NCI-H82 (cell line): Measurements from ENCODE around the gene CCDC157.
A peak's percentile ranks its signal among the peaks of the same experiment; 100 is the strongest.

ENCODE experiments used
- DNase-seq: peaks from one replicate; lab custom pipeline; 2025; lab: John Stamatoyannopoulos, UW

CCDC157 gene

DNA sequence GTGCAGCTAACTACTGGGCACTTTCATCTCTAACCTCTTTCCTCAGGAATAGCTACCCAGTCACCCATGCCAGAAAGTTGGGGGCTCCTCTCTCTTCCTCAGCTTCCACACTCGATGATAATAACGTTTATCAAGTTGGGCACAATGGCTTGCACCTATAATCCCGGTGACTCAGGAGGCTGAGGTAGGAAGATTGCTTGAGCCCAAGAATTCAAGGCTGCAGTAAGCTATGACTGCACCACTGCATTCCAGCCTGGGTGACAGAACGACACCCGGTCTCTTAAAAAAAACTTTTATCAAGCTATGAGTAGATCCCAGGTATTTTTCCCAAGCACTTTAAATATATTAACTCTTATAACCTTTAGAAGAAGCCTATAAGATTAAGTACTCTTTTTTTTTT lies 2.2 kb upstream of the CCDC157 start:
- no peak for DNase-seq

DNA sequence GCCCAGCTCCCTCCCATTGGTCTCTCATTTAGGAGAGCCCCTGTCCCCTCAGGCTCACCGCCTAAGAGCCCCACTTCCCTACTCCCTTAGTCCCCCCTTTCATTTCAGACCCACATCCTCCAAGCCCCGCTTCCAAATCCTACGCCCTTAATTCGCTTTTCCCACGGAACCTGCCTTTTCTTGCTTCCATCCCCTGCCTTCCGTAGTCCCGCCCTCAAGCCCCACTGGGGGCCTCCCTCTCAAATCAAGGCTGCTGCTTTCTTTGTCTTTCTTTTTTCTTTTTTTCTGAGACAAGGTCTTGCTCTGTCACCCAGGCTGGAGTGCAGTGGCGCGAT lies 396 bp downstream of the CCDC157 start:
- DNase-seq: no peak

DNA sequence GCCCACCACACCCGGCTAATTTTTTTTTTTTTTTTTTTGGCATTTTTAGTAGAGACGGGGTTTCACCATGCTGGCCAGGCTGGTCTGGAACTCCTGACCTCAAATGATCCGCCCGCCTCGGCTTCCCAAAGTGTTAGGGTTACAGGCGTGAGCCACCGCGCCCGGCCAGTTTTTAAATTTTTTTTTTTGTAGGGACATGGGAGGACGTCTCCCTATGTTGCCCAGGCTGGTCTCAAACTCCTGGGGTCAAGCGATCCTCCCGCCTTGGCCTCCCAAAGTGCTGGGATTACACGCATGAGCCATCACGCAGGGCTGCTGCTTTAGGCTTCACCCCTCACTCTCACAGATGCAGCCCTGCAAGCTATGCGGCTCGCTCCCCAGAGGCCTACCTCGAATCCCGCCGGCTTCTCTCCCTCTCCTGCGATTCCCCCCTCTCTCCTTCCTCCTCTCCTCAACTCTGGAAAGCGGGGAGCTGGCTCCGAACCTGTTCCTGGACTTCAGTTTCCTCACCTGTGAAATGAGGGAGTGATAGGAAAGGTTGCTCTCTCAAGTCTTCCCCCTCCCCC lies 926 bp downstream of the CCDC157 start:
- no peak for DNase-seq

DNA sequence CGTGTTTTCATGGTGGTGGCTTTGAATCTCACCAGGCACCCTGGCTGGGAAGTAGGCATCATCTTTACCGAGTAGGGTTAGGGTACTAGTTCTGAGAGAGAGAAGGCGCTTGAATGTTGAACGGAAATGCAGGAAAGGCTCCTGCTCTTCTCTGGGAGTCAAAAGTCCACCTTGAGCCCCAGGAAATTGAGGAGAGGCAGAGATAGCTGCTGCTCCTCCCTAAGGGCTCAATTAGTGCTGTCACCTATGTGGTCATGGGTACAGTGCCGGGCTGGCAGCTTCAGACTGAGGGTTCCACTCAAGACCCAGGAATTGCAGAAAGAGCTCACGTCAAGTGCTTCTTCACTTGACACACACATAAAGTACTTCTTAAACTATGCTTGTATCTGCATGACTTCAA lies 1.7 kb downstream of the CCDC157 start:
- no peak for DNase-seq

DNA sequence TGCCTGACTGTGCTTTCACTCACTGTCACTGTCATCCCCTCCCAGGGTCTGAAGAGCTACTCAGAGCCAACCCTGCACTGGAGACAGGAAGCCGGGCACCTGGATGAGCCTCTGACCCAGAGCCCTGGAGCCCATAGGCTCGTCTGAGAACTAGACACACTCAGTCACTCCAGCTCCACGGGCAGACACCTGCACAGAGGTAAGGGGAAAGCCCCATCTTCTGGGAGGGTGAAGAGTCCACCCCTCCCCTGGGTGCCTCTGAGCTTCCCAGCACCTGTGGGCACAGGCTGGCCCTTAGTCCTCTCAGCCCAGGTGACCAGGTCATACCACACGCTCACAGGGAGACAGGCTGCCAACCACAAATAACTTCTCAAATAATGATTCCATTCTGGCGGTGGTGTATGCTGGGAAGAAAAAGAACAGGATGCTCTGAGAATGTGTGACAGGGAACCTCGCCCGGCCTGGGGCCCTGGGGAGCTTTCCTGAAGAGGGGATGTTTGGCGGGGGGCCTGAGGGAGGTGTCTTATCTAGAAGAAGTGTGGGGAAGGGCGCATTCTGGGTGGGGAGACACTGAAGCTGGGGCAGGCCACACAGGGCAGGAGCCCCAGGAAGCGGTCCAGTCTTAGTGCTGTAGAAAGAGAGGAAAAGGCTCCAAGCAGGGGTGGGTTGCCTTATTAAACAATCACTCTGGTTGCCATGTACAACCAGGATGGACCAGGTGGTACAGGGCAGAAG lies 5.3 kb downstream of the CCDC157 start:
- DNase-seq: no peak

DNA sequence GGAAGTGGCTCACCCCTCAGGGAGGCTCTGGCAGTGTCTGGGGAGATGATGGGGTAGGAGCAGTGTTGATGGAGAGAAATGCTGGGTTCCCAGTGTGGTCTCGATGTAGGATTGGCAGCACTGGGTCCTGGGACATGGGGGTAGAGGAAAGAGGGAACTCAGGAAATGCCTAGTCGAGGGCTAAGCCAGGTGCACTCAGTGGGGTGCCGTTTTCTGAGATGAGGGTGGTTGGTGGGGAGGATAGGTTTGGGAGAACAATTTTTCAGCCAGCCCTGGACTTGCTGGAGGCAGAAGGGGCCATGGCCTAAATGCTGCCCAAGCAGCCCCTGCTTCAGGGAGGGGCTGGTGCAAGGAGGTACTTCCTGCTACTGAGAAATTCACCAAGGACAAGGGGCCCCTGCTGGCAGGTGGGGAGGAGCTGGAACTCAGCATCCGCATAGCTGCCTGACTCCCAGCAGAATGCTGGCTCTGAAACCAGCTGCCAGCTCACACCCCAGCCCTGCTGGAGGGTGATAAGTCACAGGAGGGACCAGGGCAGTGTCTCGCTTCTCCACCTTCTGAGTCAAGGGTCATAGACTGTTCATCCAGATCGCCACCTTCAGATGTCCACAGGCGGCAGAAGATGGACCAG lies 6.0 kb downstream of the CCDC157 start:
- no peak for DNase-seq

DNA sequence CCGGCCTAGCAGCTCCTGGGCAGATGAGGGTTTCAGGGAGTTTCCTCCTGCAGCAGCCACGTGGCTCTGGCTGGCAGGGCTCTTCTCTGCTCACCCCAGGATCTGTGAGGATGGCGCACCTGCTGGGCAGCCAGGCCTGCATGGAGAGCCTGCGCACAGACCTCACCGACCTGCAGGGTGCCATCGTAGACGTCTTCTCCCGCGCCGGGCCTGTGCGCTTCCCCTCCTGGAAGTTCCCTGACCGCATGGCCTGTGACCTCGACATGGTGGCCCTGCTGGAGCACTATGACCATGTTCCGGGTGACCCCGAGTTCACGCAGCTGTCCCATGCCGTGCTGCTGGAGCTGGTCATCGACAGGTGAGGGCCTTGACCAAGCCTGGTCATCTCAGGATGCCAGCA lies 9.1 kb downstream of the CCDC157 start:
- DNase-seq: no peak

DNA sequence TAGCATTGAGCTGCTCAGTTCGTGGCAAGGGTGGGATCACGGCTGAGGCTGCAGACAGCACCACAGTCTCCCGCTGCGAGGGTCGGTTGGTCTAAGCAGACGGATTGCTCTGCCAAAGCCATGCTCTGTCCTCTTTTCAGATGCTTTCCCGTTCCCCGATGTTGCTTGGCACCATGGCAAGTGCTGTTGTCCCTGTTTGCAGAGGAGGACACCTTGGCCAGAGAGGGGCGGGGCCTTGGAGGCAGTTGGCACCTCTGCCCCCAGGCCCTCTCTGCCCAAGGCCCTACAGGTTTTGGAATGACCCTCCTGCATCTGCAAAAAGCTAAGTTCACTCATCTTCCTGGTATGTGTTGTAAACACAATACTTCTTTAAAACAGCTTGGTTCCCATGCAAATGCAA lies 11.6 kb downstream of the CCDC157 start:
- no peak for DNase-seq

DNA sequence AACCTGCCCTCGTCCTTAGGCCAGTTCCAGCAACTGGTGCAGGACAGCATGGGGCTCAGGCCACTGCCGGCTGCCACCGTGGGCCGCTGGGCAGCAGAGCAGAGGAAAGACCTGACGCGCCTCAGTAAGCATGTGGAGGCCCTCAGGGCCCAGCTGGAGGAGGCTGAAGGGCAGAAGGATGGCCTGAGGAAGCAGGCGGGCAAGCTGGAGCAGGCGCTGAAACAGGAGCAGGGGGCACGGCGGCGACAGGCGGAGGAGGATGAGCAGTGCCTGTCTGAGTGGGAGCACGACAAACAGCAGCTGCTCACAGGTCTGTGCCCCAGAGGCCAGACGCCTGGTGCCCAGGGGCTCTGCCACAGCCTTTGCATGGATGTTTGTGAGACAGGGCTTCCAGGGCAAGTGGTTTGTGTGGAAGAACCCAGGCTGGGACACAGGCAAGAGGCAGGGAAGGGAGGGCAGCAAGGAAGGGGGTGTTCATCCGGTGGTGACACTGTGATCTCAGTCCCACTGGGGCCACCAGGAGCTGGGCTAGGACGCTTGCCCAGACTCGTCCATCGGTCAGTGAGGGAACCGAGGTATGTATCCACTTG lies 13.9 kb downstream of the CCDC157 start:
- no peak for DNase-seq

DNA sequence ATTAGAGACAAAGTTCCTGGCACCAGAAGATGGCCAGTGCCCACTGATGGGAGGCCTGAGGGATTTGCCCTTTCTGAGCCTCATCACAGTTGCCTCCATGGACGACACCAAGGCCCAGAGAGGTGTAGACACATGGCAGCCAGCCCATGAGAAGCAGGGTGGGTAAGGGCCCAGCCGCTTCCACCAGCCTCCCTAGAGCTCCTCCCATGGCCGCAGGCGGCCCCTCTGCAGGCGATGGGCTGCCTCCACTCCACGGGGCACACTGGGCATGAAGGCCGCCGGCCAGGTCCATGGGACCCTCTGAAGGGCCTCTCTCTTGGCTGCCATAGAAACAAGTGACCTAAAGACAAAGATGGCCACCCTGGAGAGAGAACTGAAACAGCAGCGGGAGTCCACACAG lies 14.5 kb downstream of the CCDC157 start:
- DNase-seq: no peak

DNA sequence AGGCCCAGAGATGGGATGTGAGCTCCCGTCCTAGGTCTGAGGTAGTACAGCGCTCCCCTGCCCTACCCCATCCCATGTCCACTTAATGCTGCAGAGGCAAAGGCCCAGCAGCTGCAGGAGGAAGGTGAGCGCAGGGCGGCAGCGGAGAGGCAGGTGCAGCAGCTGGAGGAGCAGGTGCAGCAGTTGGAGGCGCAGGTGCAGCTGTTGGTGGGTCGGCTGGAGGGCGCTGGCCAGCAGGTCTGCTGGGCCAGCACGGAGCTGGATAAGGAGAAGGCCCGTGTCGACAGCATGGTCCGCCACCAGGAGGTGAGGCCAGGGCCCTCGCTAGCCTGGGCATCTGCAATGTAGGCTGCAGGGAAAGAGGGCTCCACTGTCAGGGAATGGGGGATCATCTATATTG lies 15.2 kb downstream of the CCDC157 start:
- no peak for DNase-seq

DNA sequence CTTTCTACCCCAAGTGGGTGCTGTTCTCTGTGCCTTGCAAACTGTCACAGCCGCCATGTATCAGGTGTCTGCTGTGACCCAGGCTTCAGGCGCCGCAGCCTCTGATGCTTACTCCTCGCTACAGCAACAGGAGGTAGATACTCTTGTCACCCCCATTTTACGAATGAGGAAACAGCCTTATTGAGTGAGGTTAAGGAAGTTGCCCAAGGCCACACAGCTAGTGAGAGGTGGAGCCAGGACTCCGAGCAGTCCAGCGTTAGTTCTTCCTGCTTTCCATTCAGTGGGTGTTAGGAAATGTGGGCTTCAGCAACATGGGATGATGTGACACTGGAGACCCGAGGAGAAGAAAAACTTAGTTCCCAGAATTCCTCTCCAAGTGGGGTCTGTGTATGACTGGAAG lies 16.1 kb downstream of the CCDC157 start:
- no peak for DNase-seq

DNA sequence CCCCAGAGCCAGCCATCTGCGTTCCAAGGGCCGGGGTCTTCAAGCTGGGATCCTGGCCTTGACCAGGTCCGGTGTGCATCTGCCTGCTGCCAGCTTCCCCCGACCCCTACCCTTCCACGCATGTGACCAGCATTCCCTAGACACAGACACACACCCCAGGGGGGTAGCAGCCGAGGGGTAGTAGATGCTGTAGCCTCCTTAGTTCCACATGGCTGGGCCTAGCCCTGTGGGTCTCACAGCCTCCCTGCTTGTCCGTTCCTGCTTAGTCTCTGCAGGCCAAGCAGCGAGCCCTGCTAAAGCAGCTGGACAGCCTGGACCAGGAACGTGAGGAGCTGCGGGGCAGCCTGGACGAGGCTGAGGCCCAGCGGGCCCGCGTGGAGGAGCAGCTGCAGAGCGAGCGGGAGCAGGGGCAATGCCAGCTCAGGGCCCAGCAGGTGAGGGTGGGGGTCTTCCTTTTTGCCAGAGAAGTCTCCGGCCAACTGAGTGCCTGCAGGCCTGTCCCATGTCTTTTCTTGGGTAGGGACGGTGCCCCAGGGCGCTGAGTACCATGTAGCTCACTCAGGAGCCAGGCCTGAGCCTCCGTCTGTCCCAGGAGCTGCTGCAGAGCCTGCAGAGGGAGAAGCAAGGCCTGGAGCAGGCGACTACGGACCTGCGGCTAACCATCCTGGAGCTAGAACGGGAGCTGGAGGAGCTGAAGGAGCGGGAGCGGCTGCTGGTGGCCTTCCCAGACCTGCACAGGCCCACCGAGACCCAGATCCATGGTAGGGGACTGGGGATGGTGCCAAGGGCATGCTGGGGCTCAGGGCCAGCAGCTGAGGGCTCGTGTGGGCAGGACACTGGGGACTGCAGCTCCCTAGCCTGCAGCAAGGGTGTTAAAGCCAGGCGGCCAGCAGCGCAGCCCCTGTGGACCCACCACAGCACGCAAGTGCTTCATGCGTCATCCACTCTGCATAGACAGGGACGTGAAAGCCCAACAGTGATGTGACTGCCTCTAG lies 16.8 kb downstream of the CCDC157 start:
- no peak for DNase-seq

DNA sequence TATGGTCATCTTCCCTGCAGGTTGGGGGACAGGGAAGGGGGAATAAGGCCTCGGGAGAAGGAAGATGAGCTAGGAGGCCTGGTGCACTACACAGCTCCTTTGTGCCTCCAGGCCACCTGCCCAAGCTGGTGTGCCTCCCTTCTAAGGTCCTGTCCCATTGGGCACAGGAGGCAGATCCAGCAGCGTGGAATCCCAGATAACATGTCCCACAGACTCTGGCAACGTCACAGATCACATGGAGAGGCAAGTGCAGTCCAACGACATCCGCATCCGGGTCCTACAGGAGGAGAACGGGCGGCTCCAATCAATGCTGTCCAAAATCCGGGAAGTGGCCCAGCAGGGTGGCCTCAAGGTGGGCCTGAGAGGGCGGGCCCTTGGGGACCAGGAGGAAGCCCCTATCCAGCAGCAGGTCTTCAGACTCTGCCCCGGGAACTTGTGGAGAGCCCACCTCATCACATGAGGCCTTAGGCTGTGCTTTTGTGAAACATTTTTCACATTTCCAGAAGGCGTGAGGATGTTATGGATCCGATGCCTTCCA lies 18.6 kb downstream of the CCDC157 start:
- no peak for DNase-seq

DNA sequence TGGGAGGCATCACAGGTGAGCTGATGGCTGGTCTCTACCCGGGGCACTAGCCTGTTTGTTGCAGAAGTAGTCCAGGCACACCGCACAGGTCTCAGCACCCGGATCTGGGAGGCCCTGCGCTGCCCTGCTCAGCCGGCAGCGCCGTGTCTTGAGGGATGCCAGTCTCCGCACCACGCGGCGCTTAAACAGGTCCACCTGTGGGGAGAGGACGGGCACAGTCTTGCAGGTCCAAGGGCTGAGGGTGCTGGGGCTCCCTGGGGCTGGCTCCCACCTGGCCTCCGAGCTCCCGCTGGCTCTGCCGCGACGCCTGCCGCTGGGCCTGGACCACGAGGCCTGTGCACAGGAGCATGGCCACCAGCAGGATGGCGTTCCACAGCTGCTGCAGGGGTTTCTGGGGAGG lies 23.2 kb downstream of the CCDC157 start:
- DNase-seq: no peak

DNA sequence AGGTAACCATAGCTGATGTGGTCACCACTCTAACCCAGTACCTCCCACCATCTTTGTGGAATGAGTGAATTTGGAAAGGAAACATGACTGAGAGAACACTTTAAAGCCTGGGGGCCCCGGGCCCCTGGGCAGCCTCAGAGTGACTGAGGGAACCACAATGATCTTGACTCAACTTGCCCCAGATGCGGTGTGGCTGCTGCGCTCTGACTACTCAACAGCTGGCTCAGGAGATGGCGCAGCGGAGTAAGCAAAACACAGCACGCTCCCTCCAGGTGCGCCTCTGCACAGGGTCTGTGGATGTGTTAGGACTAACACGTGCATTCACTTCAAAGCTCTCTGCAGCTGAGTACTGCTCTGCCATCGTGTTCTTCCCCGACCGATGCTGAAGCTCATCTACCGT lies 24.5 kb downstream of the CCDC157 start:
- DNase-seq: no peak

DNA sequence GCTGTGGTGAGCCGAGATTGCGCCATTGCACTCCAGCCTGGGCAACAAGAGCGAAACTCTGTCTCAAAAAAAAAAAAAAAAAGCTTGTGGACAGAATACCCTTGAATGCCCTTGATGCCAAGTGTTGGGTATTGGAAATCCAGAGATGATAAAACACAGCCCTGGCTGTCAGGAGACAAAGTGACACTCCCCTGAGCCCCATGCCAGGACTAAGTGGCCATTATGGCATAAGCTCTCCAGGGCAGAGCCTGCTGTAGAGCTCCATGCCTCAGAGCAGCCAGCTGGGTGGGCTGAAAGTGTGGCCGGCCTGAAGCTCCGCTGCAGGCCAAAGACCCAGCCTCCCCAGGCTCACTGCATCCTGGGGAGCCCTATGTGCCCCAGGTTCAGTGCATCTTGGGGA lies 25.5 kb downstream of the CCDC157 start:
- no peak for DNase-seq

DNA sequence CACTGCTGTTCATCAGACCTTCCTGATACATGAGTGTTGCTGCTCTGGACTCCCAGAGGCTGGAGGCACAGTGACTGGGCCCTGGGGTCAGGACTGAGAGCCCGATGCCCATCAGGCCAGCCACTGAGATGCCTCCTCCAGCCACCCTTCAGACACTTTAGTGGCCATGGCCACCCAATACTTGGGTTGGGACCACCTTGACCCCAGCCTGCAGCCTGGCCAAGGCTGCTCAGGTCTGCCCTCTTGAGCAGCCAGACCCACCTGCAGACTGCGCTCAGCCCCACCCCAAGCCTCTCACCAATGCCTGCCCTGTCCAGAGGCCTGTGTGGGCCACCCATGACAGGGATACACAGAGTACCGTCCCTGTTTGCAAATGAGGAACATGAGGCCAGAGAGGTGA lies 26.3 kb downstream of the CCDC157 start:
- no peak for DNase-seq

DNA sequence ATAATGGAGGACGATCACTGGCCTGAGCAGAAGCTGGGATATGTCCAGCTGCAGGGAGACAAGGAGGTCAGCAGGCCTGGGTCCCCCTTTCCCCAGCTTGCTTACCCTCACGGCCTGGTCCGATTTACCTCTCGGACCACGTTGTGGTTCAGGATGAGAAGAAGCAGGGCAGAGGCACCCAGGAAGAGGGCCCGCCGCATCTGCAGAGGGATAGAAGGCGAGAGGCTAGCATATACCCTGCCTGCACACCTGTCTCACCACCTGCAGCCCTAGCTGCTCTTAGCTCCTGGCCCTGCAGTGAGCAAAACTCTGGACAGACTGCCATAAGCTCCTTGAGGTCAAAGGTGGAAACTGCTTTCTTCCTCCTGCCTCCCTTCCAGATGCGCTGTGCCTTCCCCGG lies 29.1 kb downstream of the CCDC157 start:
- no peak for DNase-seq

DNA sequence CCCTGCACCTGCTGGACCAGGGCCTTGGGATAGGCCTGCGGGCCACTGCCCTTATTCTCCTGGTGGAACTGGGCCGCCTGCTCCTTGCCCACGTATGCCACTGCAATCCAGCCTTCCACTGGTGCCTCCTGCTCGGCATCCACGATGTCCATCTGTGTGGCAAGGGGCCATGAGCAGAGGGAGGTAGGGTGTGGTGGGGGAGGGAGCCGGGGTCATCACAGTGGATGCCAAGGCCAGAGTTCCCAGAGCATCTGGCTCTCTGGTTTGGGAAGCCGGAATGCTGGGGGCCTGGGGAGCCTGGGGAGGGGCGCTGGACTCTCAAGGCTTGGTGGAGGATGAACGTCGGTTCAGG lies 29.8 kb downstream of the CCDC157 start:
- peak; percentile 48 for DNase-seq

DNA sequence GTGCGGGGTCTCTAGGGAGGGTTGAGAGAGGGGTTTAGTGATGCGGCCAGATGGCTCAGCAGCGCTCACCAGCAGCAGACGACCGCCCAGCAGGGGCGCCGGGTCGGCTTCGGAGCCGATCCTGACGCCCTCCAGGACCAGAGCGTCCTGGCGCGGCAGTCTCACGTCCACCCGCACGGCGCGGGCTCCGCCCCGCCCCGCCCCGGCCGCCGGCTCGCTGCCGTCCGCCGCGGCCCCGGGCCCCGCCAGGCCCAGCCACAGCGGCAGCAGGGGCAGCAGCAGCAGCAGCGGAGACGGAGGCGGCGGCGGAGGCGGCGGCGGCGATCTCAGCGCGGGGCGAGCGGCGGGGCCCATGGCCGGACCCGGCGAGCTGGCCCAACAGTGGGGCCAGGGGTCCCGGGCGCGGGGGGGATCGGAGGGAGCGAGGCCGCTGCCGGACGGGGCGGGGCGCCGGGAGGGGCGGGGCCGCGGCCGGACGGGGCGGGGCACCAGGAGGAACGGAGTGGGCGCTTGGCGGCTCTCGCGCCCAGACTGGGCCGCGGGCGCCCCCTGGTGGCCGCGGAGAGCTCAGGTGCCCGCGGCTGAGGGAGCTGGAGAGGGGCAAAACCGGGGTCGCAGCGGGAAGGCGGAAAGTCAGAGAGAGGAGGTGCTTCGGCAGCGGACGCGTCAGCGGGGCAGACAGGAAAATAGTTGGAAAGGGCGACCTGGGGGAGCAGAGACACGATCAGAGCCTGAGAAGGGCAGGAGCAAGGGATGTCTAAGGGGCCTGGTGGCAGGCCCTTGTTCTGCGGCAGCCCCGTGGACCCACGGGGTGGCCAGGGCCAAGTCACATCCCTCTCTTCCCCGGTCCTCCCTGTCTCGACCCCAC lies 30.4 kb downstream of the CCDC157 start, which contains the start of gene RNF215:
TSS of gene RNF215 (minus strand) at position 452 of the 868 bp plus-strand sequence. CDS start at position 354, 98 bp downstream.
- peak; percentile 83 for DNase-seq
